PC-3 (cell line): Measurements from ENCODE around the gene USP46. TPM values are rescaled to one million over a fixed set of nuclear protein-coding genes. Genes with fewer than 3 reads are reported as not detected.

ENCODE experiments used
- ATAC-seq: fragments of 200-7000 bp; cut with Tn5 transposase; 2 replicates; pipeline ENCODE4 v1.9.1; 2020; ENCODE audit warnings: mild to moderate bottlenecking, moderate library complexity
- BruUV-seq: library from RNA; stranded (reverse); fragments of 400-500 nt; replicated peaks from 2 replicates; lab custom pipeline; 2021; lab: Mats Ljungman, UMichigan
- CTCF ChIA-PET: fragments of 300-600 bp; sonication (Branson Sonifier 250); formaldehyde crosslinking; loops from one replicate; lab custom pipeline; 2022; ENCODE audit warnings: antibody characterized with exemption; lab: Charles Lee
- POLR2A ChIA-PET: fragments of 300-600 bp; sonication (Branson Sonifier 250); formaldehyde crosslinking; loops from one replicate; lab custom pipeline; 2022; ENCODE audit warnings: antibody characterized with exemption; ENCODE audit not compliant: unreplicated experiment; lab: Charles Lee
- DNase-seq: peaks from one replicate; pipeline ENCODE4 v3.0.0-alpha.2; 2015
- H2AFZ ChIP-seq: fragments of 300-600 bp; sonication (generic); 2 replicates; pipeline ENCODE4 v1.6.0; 2016; ENCODE audit warnings: antibody characterized with exemption, low read length
- H3F3A ChIP-seq: fragments of 300-600 bp; sonication (generic); one replicate; pipeline ENCODE4 v1.6.0; 2017; ENCODE audit warnings: antibody characterized with exemption, low read length, control low read depth, mild to moderate bottlenecking; ENCODE audit not compliant: unreplicated experiment
- H3K27ac ChIP-seq: fragments of 300-600 bp; sonication (generic); 2 replicates; pipeline ENCODE4 v1.5.1; 2016; ENCODE audit warnings: mild to moderate bottlenecking, low read length
- H3K27me3 ChIP-seq: fragments of 300-600 bp; sonication (generic); 2 replicates; pipeline ENCODE4 v1.6.1; 2016; ENCODE audit warnings: low read length, mixed read lengths
- H3K36me3 ChIP-seq: fragments of 300-600 bp; sonication (generic); 2 replicates; pipeline ENCODE4 v1.6.1; 2016; ENCODE audit warnings: low read depth, mixed run types, low read length, mixed read lengths
- H3K4me1 ChIP-seq: fragments of 300-600 bp; sonication (generic); 2 replicates; pipeline ENCODE4 v1.5.1; 2016; ENCODE audit warnings: low read length; ENCODE audit not compliant: insufficient read depth
- H3K4me2 ChIP-seq: fragments of 300-600 bp; sonication (generic); 2 replicates; pipeline ENCODE4 v1.6.0; 2016; ENCODE audit warnings: low read length
- H3K4me3 ChIP-seq: fragments of 300-600 bp; sonication (generic); 2 replicates; pipeline ENCODE4 v1.5.1; 2016; ENCODE audit warnings: mild to moderate bottlenecking, low read length, mixed read lengths
- H3K79me2 ChIP-seq: fragments of 300-600 bp; sonication (generic); 2 replicates; pipeline ENCODE4 v1.6.1; 2017; ENCODE audit warnings: low read length, mixed read lengths
- H3K9ac ChIP-seq: fragments of 300-600 bp; sonication (generic); 2 replicates; pipeline ENCODE4 v1.6.0; 2016; ENCODE audit warnings: mild to moderate bottlenecking, low read length
- H3K9me2 ChIP-seq: fragments of 300-600 bp; sonication (generic); replicated peaks from 2 replicates; pipeline ENCODE4 v1.6.1; 2016; ENCODE audit warnings: mixed run types, low read length, mixed read lengths
- H3K9me3 ChIP-seq: fragments of 300-600 bp; sonication (generic); 2 replicates; pipeline ENCODE4 v1.6.1; 2016; ENCODE audit warnings: low read length, mixed read lengths
- H4K20me1 ChIP-seq: fragments of 300-600 bp; sonication (generic); 2 replicates; pipeline ENCODE4 v1.6.1; 2016; ENCODE audit warnings: low read length, mixed read lengths
- EZH2 ChIP-seq: fragments of 300-600 bp; sonication (generic); IDR thresholded peaks from one replicate; pipeline ENCODE4 v1.6.1; 2017; ENCODE audit warnings: antibody characterized with exemption, mild to moderate bottlenecking, low read length; ENCODE audit not compliant: unreplicated experiment
- EZH2phosphoT487 ChIP-seq: fragments of 300-600 bp; sonication (generic); IDR thresholded peaks from 2 replicates; pipeline ENCODE4 v1.6.1; 2018; ENCODE audit warnings: mild to moderate bottlenecking, antibody characterized with exemption, low read length, borderline replicate concordance
- intact Hi-C: fragments of 100-400 bp; cut with micrococcal nuclease; formaldehyde crosslinking; loops from 2 replicates; pipeline ENCODE4 v1.9.0; 2023
- total RNA-seq: library from RNA; depleted of rRNA; stranded (reverse); fragments of >200 nt; gene quantifications from 2 replicates; pipeline ENCODE4 v1.2.3, GENCODE V29; 2014
- TF ChIP-seq, protein P1 (sequence below): fragments of 300-600 bp; sonication (generic); conservative IDR thresholded peaks from 2 replicates; pipeline ENCODE4 v1.5.1; 2017; ENCODE audit warnings: antibody characterized with exemption, low read depth, mild to moderate bottlenecking, low read length

Gene USP46
- total RNA-seq, 1 experiment from 2014 or later = 9.4 TPM

DNA sequence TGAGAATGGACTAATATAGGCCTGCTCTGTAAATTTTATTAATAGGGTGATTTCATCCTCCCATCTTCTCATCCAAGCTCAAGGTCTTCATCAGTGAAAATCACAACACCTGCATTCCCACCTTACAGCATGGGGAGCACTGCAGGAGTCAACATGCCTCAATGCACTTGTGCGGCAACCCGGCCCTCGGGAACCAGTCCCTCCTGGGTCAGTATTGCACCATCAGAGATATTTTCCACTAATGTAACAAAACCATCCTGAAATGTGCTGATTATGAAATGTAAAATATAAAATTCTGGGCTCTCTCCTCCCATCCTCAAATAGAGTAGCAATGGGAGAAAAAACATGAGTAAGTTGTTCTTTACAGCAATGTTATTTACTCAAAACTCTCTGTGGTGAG lies 13.0 kb downstream of the USP46 start:
- ATAC-seq (no peak), DNase-seq (no peak)
- no peaks in the 10 kb centered on the region for H3K27me3 ChIP-seq
- H3K9me2 ChIP-seq = no peaks in the 10 kb centered on the region
- H3K4me3 ChIP-seq = no peak overlapping the region
- intact Hi-C loops = no loop called here
- H3K79me2 ChIP-seq = peaks cover 58% of the 10 kb centered on the region
- BruUV-seq = no TSS peak
- TF ChIP-seq EZH2 (no peak), EZH2phosphoT487 (no peak)
- TF ChIP-seq, protein P1, sequence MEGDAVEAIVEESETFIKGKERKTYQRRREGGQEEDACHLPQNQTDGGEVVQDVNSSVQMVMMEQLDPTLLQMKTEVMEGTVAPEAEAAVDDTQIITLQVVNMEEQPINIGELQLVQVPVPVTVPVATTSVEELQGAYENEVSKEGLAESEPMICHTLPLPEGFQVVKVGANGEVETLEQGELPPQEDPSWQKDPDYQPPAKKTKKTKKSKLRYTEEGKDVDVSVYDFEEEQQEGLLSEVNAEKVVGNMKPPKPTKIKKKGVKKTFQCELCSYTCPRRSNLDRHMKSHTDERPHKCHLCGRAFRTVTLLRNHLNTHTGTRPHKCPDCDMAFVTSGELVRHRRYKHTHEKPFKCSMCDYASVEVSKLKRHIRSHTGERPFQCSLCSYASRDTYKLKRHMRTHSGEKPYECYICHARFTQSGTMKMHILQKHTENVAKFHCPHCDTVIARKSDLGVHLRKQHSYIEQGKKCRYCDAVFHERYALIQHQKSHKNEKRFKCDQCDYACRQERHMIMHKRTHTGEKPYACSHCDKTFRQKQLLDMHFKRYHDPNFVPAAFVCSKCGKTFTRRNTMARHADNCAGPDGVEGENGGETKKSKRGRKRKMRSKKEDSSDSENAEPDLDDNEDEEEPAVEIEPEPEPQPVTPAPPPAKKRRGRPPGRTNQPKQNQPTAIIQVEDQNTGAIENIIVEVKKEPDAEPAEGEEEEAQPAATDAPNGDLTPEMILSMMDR = no peak
- H4K20me1 ChIP-seq = peaks cover 9% of the 10 kb centered on the region; the same call in 1 of the 2 replicates
- H3K9ac ChIP-seq = no peak overlapping the region
- H3K9me3 ChIP-seq = no peaks in the 10 kb centered on the region
- H2AFZ ChIP-seq = no peak overlapping the region
- no peaks in the 10 kb centered on the region for H3F3A ChIP-seq
- no peak overlapping the region for H3K27ac ChIP-seq
- H3K4me1 ChIP-seq = peaks cover 13% of the 10 kb centered on the region; the same call in 1 of the 2 replicates
- ChIA-PET CTCF (no interaction called here), POLR2A (no interaction called here)
- H3K36me3 ChIP-seq = no peaks in the 10 kb centered on the region
- no peak overlapping the region for H3K4me2 ChIP-seq

DNA sequence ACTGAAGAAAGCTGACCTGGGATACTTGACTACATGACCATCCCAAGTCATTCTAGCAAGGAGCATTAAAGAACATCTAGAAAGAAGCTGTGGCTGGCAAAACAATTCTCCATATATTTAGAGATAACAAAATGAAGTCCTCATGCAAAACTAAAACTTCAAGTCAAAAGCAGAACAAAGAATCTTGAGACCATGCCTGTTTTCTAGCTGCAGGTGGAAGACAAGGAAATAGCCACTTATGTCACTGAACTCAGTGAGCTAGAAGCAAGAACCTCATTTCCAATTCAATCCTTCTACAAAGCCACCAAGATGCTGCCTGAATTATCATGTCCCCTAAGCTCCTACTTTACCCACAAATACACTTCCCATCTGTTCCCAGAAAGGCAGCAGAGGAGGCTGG lies 13.8 kb downstream of the USP46 start:
- POLR2A ChIA-PET = no interaction called here
- peaks cover 15% of the 10 kb centered on the region; the same call in 1 of the 2 replicates for H3K4me1 ChIP-seq
- DNase-seq = no peak
- no TSS peak for BruUV-seq
- TF ChIP-seq EZH2phosphoT487 = no peak
- TF ChIP-seq, protein P1 = no peak
- TF ChIP-seq EZH2 = no peak
- H3K4me3 ChIP-seq = no peak overlapping the region
- peaks cover 9% of the 10 kb centered on the region; the same call in 1 of the 2 replicates for H4K20me1 ChIP-seq
- no peak for ATAC-seq
- no peaks in the 10 kb centered on the region for H3K9me3 ChIP-seq
- H2AFZ ChIP-seq = no peak overlapping the region
- CTCF ChIA-PET = no interaction called here
- intact Hi-C loops = no loop called here
- H3K27me3 ChIP-seq = no peaks in the 10 kb centered on the region
- no peak overlapping the region for H3K9ac ChIP-seq
- no peaks in the 10 kb centered on the region for H3K9me2 ChIP-seq
- no peak overlapping the region for H3K4me2 ChIP-seq
- H3K36me3 ChIP-seq = no peaks in the 10 kb centered on the region
- H3K27ac ChIP-seq = no peak overlapping the region
- H3K79me2 ChIP-seq = peaks cover 61% of the 10 kb centered on the region
- H3F3A ChIP-seq = no peaks in the 10 kb centered on the region

DNA sequence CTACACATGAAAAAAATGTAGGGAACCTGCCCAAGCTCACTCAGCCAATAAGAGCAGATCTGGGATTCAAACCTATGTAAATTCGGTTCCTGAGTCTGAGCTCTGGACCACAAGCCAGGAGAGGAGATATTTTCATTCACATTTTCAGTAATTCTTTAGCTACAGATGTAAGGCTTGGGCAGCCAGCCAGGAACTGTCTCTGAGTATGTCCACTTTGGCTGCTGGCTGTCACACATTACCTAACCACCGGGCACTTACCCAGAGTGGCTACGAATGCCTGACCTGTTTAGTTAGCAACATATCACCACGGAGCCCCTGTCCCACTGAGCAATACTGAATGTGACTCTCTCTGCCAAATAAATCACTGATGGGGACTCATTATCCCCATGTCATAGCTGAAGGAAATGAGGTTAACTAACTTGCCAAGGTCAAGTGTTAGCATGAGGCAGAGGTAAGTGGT lies 15.3 kb downstream of the USP46 start:
- no peaks in the 10 kb centered on the region for H3K9me2 ChIP-seq
- TF ChIP-seq EZH2 (no peak), EZH2phosphoT487 (no peak)
- TF ChIP-seq, protein P1 = no peak
- ChIA-PET POLR2A (no interaction called here), CTCF (no interaction called here)
- H3K79me2 ChIP-seq = peaks cover 59% of the 10 kb centered on the region
- H3K4me1 ChIP-seq = peaks cover 15% of the 10 kb centered on the region; the same call in 1 of the 2 replicates
- ATAC-seq (no peak; the same call in 1 of the 2 replicates), DNase-seq (peak; percentile 45)
- no peak overlapping the region for H3K4me3 ChIP-seq
- no TSS peak for BruUV-seq
- no peak overlapping the region for H2AFZ ChIP-seq
- H3K4me2 ChIP-seq = no peak overlapping the region
- H3K9ac ChIP-seq = no peak overlapping the region
- H3K9me3 ChIP-seq = no peaks in the 10 kb centered on the region
- peaks cover 9% of the 10 kb centered on the region; the same call in 1 of the 2 replicates for H4K20me1 ChIP-seq
- H3K36me3 ChIP-seq = no peaks in the 10 kb centered on the region
- no peaks in the 10 kb centered on the region for H3K27me3 ChIP-seq
- no peaks in the 10 kb centered on the region for H3F3A ChIP-seq
- intact Hi-C loops = no loop called here
- H3K27ac ChIP-seq = no peak overlapping the region
